OCI-LY7 (cell line): ENCODE data around the gene TAOK3.

Experiments
- CTCF ChIP-seq: fragments of 200-600 bp; sonication (generic); conservative IDR thresholded peaks from 2 replicates; pipeline ENCODE4 v1.5.1; 2014; ENCODE audit warnings: mild to moderate bottlenecking, antibody characterized with exemption, low read length, moderate library complexity, mixed read lengths
- EZH2phosphoT487 ChIP-seq: fragments of 200-600 bp; sonication (generic); IDR thresholded peaks from 2 replicates; pipeline ENCODE4 v1.6.1; 2018; ENCODE audit warnings: low read depth, borderline replicate concordance, mild to moderate bottlenecking, mixed run types, antibody characterized with exemption, low read length, moderate library complexity, mixed read lengths

GRCh38 chr12:118183711-118184110 is 189.0 kb downstream of the TAOK3 start:
- TF ChIP-seq CTCF (no peak), EZH2phosphoT487 (no peak)
